ENCODE results near the gene RNF5. TPM values are rescaled to one million over a fixed set of nuclear protein-coding genes. Genes with fewer than 3 reads are reported as not detected.

RNF5 gene
- polyA plus RNA-seq, 1 donor from 2014 or later, result 369 TPM

GRCh38 chr6:32189742-32190053 lies 11.5 kb downstream of the RNF5 start:
- peak overlapping the region; percentile 94 for H3K9ac ChIP-seq (ENCODE audit: low read length)
- no peaks in the 10 kb centered on the region for H3K9me2 ChIP-seq (ENCODE audit: insufficient read depth, low read length)
- H3K9me3 ChIP-seq (ENCODE audit: low read length), result no peaks in the 10 kb centered on the region
- peak overlapping the region; percentile 12 for H2AFZ ChIP-seq (ENCODE audit: low read depth, low read length)
- H3K27ac ChIP-seq (ENCODE audit: low read length), result peak overlapping the region; percentile 91
- no peaks in the 10 kb centered on the region for H3K27me3 ChIP-seq (ENCODE audit: insufficient read depth, low read depth, low read length)
- TF ChIP-seq TAF1 (IDR thresholded peaks at IDR 0.05; ENCODE audit: low read depth) (no peak), EP300 (conservative IDR thresholded peaks at IDR 0.05; ENCODE audit: poor library complexity, severe bottlenecking) (no peak), CTCF (IDR thresholded peaks at IDR 0.05; ENCODE audit: poor library complexity, severe bottlenecking) (no peak), SMC3 (conservative IDR thresholded peaks at IDR 0.05; ENCODE audit: poor library complexity) (no peak)
- no peaks in the 10 kb centered on the region for H4K20me1 ChIP-seq (ENCODE audit: insufficient read depth)
- H3K4me2 ChIP-seq (ENCODE audit: low read length), result peak overlapping the region; percentile 89
- H3K36me3 ChIP-seq (ENCODE audit: insufficient read depth, low read length), result no peaks in the 10 kb centered on the region
- peaks cover 17% of the 10 kb centered on the region for H3K79me2 ChIP-seq (replicated peaks; ENCODE audit: insufficient read depth, low read length)
- peak overlapping the region; percentile 75 for H3K4me3 ChIP-seq (ENCODE audit: low read length)
- peaks cover 3% of the 10 kb centered on the region for H3F3A ChIP-seq (ENCODE audit: insufficient read depth, low read length, poor library complexity, severe bottlenecking)

GRCh38 chr6:32190054-32190851 lies 12.0 kb downstream of the RNF5 start, which contains the start of gene PBX2:
Gene PBX2 (minus strand): TSS chr6:32190202. CDS start chr6:32189915, 287 bp downstream.
- H3K4me3 ChIP-seq (ENCODE audit: low read length), result peak within 1 kb of the TSS; percentile 75
- H3K9ac ChIP-seq (ENCODE audit: low read length), result peak within 1 kb of the TSS; percentile 94
- H4K20me1 ChIP-seq (ENCODE audit: insufficient read depth), result no peaks in the 10 kb centered on the region
- H3F3A ChIP-seq (ENCODE audit: insufficient read depth, low read length, poor library complexity, severe bottlenecking), result peaks cover 5% of the 10 kb centered on the region
- H3K4me2 ChIP-seq (ENCODE audit: low read length), result peak within 1 kb of the TSS; percentile 89
- H3K27ac ChIP-seq (ENCODE audit: low read length), result peak within 1 kb of the TSS; percentile 91
- H3K9me2 ChIP-seq (ENCODE audit: insufficient read depth, low read length), result no peaks in the 10 kb centered on the region
- no peaks in the 10 kb centered on the region for H3K9me3 ChIP-seq (ENCODE audit: low read length)
- H2AFZ ChIP-seq (ENCODE audit: low read depth, low read length), result peak within 1 kb of the TSS; percentile 79
- TF ChIP-seq REST (IDR thresholded peaks at IDR 0.05; ENCODE audit: borderline replicate concordance) (peak; percentile 15), MXI1 (conservative IDR thresholded peaks at IDR 0.05; ENCODE audit: poor library complexity, severe bottlenecking) (peak; percentile 26), SMC3 (conservative IDR thresholded peaks at IDR 0.05; ENCODE audit: poor library complexity) (no peak), TAF1 (IDR thresholded peaks at IDR 0.05; ENCODE audit: low read depth) (no peak), RAD21 (conservative IDR thresholded peaks at IDR 0.05) (no peak), CTCF (IDR thresholded peaks at IDR 0.05; ENCODE audit: poor library complexity, severe bottlenecking) (no peak), EZH2 (IDR thresholded peaks at IDR 0.05; ENCODE audit: borderline replicate concordance, insufficient read depth, low read length, poor library complexity, severe bottlenecking) (no peak), EP300 (conservative IDR thresholded peaks at IDR 0.05; ENCODE audit: poor library complexity, severe bottlenecking) (peak; percentile 52), POLR2AphosphoS5 (IDR thresholded peaks at IDR 0.05) (peak; percentile 86)
- H3K36me3 ChIP-seq (ENCODE audit: insufficient read depth, low read length), result no peaks in the 10 kb centered on the region
- H3K79me2 ChIP-seq (replicated peaks; ENCODE audit: insufficient read depth, low read length), result peaks cover 17% of the 10 kb centered on the region
- no peaks in the 10 kb centered on the region for H3K27me3 ChIP-seq (ENCODE audit: insufficient read depth, low read depth, low read length)
